ENCODE data around the gene GALNT13.

- TF ChIP-seq CTCF (IDR thresholded peaks at IDR 0.05): no peak
- no peak for TF ChIP-seq POLR2A (IDR thresholded peaks at IDR 0.05)
Observed at GRCh38 chr2:154466226-154466625, 594.5 kb downstream of the GALNT13 start.

All from testis (tissue), 2 donors.